B cell (primary cell): ENCODE data around the gene DNAI2.

ENCODE experiments used
- EZH2 ChIP-seq: IDR thresholded peaks from 2 replicates; pipeline ENCODE4 v1.6.1; 2012; ENCODE audit warnings: borderline replicate concordance, low read depth, mild to moderate bottlenecking, moderate library complexity, low read length; ENCODE audit not compliant: insufficient read depth, poor library complexity, severe bottlenecking
- TF ChIP-seq, protein P1 (sequence below): fragments of 200-600 bp; IDR thresholded peaks from one replicate; pipeline ENCODE4 v1.8.0; 2022; ENCODE audit warnings: antibody characterized with exemption, mild to moderate bottlenecking

DNA sequence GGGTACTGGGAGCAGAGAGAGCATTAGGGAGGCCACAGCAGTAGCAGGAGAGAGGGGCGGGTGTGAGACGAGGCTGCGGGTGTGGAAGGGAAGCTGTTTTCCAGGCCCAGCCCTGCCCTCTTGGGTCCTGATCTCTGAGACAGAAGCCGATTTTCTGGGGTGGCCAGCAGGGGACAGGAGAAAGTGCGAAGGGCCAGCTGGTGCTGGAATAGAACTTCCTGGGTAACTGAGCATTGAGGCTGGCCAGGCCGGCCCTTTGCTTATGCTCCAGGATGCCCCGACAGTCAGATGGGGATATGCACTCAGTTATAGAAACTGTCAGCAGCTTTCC is 86.8 kb downstream of the DNAI2 start:
- TF ChIP-seq, protein P1, sequence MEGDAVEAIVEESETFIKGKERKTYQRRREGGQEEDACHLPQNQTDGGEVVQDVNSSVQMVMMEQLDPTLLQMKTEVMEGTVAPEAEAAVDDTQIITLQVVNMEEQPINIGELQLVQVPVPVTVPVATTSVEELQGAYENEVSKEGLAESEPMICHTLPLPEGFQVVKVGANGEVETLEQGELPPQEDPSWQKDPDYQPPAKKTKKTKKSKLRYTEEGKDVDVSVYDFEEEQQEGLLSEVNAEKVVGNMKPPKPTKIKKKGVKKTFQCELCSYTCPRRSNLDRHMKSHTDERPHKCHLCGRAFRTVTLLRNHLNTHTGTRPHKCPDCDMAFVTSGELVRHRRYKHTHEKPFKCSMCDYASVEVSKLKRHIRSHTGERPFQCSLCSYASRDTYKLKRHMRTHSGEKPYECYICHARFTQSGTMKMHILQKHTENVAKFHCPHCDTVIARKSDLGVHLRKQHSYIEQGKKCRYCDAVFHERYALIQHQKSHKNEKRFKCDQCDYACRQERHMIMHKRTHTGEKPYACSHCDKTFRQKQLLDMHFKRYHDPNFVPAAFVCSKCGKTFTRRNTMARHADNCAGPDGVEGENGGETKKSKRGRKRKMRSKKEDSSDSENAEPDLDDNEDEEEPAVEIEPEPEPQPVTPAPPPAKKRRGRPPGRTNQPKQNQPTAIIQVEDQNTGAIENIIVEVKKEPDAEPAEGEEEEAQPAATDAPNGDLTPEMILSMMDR: no peak
- no peak for TF ChIP-seq EZH2
